Esophagus mucosa (tissue), 1 donor: ENCODE results near the gene AGXT. TPM values are rescaled to one million over a fixed set of nuclear protein-coding genes. Genes with fewer than 3 reads are reported as not detected.

Experiments used
- ATAC-seq: fragments of 200-7000 bp; cut with Tn5 transposase; one replicate; pipeline ENCODE4 v1.9.1; 2020
- total RNA-seq: library from RNA; stranded (reverse); gene quantifications from one replicate; pipeline ENCODE4 v1.2.4, GENCODE V29; 2023
- donor health status: DM: yes; HTN: yes; CAD: no.

The AGXT gene
- total RNA-seq = not detected

DNA sequence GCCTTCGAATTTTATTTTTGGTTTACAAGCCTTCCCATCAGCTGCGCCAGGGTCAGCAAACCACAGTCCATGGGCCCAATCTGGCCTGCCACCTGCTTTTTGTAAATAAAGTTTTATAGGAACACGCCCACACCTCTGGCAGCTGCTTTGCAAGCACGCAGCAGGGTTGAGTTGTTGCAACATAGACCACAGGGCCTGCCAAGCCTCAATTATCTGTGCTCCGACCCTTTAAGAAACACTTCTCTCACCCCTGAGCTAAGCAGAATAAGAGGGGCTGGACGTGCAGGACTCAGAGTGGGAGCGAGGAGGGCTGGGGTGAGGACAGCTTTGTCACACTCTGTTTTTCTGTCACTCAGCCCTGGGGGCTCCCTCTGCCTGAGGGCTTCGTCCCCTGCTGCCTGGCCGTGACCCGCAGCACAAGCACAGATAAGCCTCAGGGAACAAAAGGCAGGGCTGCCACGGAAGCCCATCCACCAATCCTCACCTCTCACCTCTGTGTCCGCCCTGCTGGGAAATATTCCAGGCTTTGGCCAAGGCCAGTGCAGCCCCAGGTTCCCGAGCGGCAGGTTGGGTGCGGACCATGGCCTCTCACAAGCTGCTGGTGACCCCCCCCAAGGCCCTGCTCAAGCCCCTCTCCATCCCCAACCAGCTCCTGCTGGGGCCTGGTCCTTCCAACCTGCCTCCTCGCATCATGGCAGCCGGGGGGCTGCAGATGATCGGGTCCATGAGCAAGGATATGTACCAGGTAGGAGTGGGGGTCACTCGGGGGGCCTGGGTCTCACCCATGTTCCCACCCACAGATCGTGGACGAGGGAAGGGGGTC, at the start of gene AGXT:
TSS of gene AGXT (plus strand) at position 539 of the 823 bp plus-strand sequence. CDS start at position 581, 42 bp downstream.
- no peak for ATAC-seq

- ATAC-seq = no peak
Observed at GRCh38 chr2:240819126-240819857, 49.3 kb upstream of the AGXT start.

DNA sequence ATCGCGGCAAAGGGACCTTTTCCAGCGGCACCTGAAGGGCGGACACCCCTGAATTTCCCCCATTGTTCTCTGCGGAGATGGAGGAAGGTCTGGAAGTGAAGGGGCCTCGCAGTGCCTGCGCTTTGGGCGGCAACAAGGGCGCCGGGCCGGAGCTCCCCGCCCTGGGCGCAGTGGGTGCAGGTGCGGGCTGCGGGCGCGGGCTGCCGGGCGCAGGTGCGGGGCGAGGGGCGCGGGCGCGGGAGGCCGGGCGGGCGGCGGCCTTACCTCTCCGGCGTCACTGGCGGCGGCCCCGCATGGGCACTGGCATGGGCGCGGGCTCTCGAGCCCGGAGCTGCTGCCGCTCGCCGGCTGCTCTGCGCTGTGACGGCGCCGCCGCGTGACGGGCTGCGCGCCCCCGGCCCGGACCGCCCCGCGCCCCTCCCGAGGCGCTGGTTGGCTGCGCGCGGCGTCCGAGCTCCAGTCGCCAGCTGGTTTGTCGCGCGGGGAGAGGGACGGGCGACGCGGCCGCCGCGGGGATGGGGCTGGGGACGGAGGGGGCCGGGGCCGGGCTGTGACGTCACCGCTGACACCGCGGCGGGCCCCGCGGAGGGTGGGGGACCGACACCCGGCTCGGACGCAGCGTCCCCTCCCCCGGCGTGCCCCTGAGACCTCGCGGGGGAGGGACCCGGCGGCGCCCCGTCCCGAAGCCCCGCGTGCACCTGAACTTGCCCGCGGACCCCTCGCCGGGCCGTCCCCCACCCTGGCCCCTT, 48.6 kb upstream of the AGXT start, which contains the start of gene KIF1A:
TSS of gene KIF1A (minus strand) at position 362 of the 749 bp plus-strand sequence. CDS start 22,467 bp downstream, outside the sequence.
- ATAC-seq = no peak

- no peak for ATAC-seq
Observed at GRCh38 chr2:240820607-240821428, 47.8 kb upstream of the AGXT start.

GRCh38 chr2:240821429-240821778, 47.2 kb upstream of the AGXT start:
- no peak for ATAC-seq

DNA sequence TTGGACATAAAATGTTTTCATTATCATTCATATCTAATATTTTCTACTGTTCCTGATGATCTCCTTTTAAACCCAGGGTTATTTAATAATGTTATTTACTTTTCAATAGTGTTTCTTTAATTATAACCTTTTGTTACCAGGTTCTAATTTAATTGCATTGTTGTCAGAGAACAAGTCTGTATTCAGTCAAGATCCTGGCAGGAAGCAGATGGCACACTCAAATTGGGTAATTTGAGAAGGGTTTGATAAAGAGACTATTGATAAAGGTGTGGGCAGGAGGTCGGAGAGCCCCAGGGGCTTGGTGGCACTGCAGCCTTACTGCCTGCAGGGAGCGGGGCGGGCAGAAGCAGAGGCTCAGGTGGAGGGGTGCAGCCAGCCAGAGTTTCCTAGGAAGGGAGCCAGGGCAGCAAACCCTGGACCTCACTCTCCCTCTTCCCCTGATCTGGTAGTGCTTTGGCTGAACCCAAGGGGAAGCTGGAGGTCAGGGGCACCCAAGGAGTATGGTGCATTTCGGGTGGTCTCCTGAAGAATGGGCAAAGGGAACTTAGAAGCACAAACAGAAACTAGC, 46.3 kb upstream of the AGXT start:
- ATAC-seq = no peak

- no peak for ATAC-seq
Observed at GRCh38 chr2:240823449-240824336, 44.9 kb upstream of the AGXT start.

DNA sequence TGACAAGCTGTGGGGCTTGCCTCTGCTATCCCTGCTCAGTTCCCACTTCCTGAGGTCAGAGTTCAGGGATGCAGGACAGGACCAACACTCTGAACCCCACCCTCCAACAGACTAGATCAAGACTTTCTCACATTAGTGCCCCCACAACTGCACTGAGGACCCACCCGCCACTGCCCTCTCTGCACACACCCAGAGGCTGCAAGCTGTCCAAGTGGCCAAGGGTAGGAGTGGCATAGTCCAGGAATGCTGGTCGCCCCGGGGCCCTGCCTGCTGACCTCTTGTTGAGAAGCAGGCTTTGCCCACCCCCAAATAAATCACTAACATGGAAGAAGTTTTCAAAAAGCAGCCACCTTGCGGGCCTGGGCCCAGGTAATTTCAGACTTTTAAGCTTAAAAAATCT, 43.1 kb upstream of the AGXT start:
- ATAC-seq = no peak

- no peak for ATAC-seq
Observed at GRCh38 chr2:240831594-240832204, 36.9 kb upstream of the AGXT start.

GRCh38 chr2:240832205-240832727, 36.4 kb upstream of the AGXT start:
- peak; percentile 94 for ATAC-seq

GRCh38 chr2:240832921-240833494, 35.6 kb upstream of the AGXT start:
- ATAC-seq = peak; percentile 6

DNA sequence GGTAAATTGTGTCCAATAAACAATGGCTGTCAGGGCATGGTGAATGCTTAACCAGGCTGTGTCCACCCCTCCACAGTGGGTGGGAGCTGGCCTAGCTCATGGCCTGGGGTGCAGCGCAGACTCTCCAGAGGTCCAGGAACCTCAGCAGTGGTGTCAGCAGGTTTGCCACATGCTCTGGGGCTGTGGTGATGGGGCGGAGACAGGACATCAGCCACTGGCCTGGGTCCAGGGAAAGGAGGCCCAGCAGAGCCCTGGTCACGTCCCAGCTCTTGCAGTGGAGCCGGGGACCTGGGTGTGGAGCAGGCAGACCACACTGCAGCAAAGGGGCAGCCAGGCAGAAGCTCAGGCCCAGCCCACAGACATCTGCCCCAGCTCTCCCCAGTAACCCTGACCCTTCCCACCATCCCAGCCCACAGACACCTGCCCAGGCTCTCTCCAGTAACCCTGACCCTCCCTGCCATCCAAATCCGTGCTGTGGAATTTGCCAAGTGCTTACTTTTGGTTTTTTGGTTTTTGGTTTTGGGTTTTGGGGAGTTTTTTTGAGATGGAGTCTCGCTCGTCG, 34.8 kb upstream of the AGXT start:
- ATAC-seq = no peak

DNA sequence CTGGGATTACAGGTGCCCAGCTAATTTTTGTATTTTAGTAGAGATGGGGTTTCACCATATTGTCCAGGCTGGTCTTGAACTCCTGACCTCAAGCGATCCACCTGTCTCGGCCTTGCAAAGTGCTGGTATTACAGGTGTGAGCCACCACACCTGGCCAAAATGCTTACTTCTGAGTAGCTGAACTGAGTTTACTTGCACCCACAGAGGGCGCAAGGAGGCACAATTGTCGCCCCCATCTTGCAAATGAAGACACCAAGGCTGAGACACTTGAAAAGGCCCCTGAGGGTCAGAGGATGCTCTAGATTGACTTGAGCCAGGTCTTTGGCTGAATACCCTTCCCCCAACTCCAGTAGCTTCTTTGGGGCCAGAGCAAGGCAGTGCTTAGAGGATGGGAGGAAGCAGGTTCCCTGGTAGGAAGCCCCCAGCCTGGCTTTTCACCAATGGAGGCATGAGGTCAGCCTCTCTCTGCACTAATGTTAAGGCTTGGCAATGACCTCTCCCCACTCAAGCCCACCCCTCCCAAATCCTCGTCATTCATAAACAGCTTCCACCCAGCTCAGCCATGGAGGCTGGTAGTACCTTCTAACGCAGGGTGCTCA, 34.1 kb upstream of the AGXT start:
- ATAC-seq = no peak

GRCh38 chr2:240835528-240835927, 33.1 kb upstream of the AGXT start:
- no peak for ATAC-seq

DNA sequence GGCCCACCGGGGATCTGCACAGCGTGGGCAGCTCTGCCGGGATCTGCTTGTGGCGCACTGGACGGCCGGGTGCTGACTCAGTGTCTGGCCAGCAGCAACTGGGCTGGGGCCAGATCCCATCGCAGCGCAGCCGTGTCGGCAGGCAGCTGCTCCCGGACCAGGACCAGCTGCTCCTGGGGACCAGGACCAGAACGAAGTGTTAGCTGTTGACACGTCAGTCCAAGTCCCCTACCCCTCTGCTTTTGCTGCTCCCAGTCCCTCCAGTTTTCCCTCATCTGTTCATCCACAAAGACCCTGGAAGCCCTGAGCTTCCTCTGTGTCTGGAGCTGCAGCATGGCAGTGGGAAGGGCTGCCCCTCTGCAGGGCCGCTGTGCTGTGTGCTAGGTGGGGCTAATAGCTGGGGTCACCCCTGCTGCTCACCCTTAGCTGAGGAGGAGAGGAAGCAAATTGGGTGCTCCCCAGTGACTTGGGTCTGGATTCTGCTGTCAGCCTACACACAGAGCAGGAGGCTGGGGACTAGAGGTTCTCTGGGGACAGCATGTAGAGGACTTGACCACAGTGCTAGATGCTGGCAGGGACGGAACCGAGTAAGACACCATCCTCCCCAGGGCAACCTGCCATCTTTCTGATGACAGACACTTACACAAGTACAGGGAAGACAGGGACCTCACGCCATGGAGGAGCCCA, 31.7 kb upstream of the AGXT start:
- no peak for ATAC-seq

- ATAC-seq = no peak
Observed at GRCh38 chr2:240837621-240838020, 31.0 kb upstream of the AGXT start.

DNA sequence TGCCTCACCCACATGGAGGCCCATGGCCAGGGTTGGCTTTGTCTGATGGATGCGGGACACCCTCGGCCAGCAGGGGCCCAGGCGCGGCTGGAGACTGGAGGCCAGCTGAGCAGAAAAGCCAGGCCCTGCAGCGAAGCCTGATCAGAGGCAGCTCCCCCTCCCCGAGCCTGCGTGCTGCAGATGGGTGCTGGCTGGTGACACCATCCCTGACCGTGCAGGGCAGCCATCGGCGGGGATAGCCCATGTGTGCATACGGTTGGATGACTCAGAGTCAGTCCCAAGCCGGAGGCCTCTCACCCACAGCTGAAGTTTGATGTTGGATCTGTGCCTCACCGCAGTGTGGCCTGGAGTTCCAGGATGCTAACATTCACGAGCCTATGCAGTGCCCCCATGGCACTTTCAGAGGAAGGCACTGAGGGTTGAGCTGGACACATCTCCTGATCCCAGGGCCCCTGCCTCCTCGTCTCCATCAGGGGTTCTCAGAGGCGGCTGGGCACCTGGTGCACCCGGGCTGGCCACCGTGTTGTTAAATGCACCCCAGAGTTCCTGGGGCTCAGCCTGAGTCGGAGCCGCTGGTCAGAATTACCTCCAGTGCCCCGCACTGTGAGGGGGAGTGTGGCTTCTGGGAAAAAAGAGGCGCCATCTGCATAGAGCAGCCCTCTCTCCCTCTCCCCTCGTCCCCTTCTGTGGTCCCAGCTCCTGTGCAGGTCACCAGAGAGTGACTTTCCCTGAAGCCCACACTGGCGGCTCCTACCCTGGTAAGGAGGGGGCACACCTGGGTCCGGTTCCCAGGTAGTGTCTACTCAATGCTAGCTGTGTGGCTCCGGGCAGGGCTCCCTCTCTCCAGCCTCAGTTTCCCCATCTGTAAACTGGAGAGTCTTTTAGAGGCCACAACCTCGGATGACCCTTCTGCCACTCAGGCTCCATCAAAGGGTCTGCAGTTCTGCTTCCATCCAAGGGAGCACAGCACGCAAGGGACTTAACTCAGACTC, 29.2 kb upstream of the AGXT start:
- ATAC-seq = no peak
